T1000 (cell line): ENCODE data around the gene ASXL2.
"Not testable (repeated sequence)": the region's sequence is repeated elsewhere in the genome, so short reads cannot be mapped to it uniquely, and the experiment has no call there.

ENCODE experiments used
- DNase-seq: peaks from one replicate; lab custom pipeline; 2025; ENCODE audit warnings: mixed read lengths; lab: John Stamatoyannopoulos, UW

ASXL2 gene

GRCh38 chr2:25891672-25892071, 13.4 kb upstream of the ASXL2 start:
- DNase-seq, result no peak

GRCh38 chr2:25887624-25888242, 9.4 kb upstream of the ASXL2 start:
- DNase-seq, result no peak

- DNase-seq, result no peak
These were observed 7.6 kb upstream of the ASXL2 start for GRCh38 chr2:25885933-25886332.

- no peak for DNase-seq
These were observed 3.5 kb upstream of the ASXL2 start for GRCh38 chr2:25881764-25882163.

- DNase-seq, result no peak
These were observed 945 bp upstream of the ASXL2 start for GRCh38 chr2:25879133-25879730.

- no peak for DNase-seq
These were observed 591 bp downstream of the ASXL2 start for GRCh38 chr2:25877431-25878360.

- DNase-seq, result no peak
These were observed 6.2 kb downstream of the ASXL2 start for GRCh38 chr2:25872134-25872533.

- DNase-seq, result no peak
These were observed 10.8 kb downstream of the ASXL2 start for GRCh38 chr2:25867396-25868003.

GRCh38 chr2:25856377-25856776, 21.9 kb downstream of the ASXL2 start:
- no peak for DNase-seq

GRCh38 chr2:25855065-25855464, 23.2 kb downstream of the ASXL2 start:
- DNase-seq, result no peak

GRCh38 chr2:25854613-25855012, 23.7 kb downstream of the ASXL2 start:
- no peak for DNase-seq

- DNase-seq, result no peak
These were observed 25.1 kb downstream of the ASXL2 start for GRCh38 chr2:25853038-25853638.

GRCh38 chr2:25851740-25852503, 26.4 kb downstream of the ASXL2 start:
- DNase-seq, result no peak

GRCh38 chr2:25850400-25850799, 27.9 kb downstream of the ASXL2 start:
- DNase-seq, result not testable (repeated sequence)

GRCh38 chr2:25849350-25849749, 28.9 kb downstream of the ASXL2 start:
- not testable (repeated sequence) for DNase-seq

- DNase-seq, result no peak
These were observed 32.3 kb downstream of the ASXL2 start for GRCh38 chr2:25845843-25846505.

GRCh38 chr2:25844089-25844488, 34.2 kb downstream of the ASXL2 start:
- DNase-seq, result no peak

- no peak for DNase-seq
These were observed 36.1 kb downstream of the ASXL2 start for GRCh38 chr2:25842155-25842554.

- no peak for DNase-seq
These were observed 40.0 kb downstream of the ASXL2 start for GRCh38 chr2:25838152-25838756.

- no peak for DNase-seq
These were observed 42.4 kb downstream of the ASXL2 start for GRCh38 chr2:25835906-25836305.
